GM12872 (cell line): Measurements from ENCODE around the gene CASKIN1.
"Not testable (repeated sequence)": the region's sequence is repeated elsewhere in the genome, so short reads cannot be mapped to it uniquely, and the experiment has no call there.

Source experiments
- CTCF ChIP-seq: IDR thresholded peaks from 3 replicates; pipeline ENCODE4 v1.5.1; 2011; ENCODE audit warnings: low read depth, mild to moderate bottlenecking, low read length, moderate library complexity; ENCODE audit not compliant: insufficient read depth

CASKIN1 gene

GRCh38 chr16:2147378-2147777, 49.0 kb downstream of the CASKIN1 start:
- TF ChIP-seq CTCF: no peak

GRCh38 chr16:2145843-2146242, 50.6 kb downstream of the CASKIN1 start:
- no peak for TF ChIP-seq CTCF

- TF ChIP-seq CTCF: no peak
Measured at GRCh38 chr16:2143878-2144485, 52.4 kb downstream of the CASKIN1 start.

- no peak for TF ChIP-seq CTCF
Measured at GRCh38 chr16:2142942-2143877, 53.2 kb downstream of the CASKIN1 start.

GRCh38 chr16:2135770-2136490, 60.5 kb downstream of the CASKIN1 start, which contains the start of gene PKD1:
PKD1 (minus strand) TSS chr16:2135898; CDS start chr16:2135689, 209 bp downstream.
- not testable (repeated sequence) for TF ChIP-seq CTCF
